ENCODE data around the gene MINPP1. TPM values are rescaled to one million over a fixed set of nuclear protein-coding genes. Genes with fewer than 3 reads are reported as not detected.
"Not testable (repeated sequence)": the region's sequence is repeated elsewhere in the genome, so short reads cannot be mapped to it uniquely, and the experiment has no call there.

The MINPP1 gene, protein sequence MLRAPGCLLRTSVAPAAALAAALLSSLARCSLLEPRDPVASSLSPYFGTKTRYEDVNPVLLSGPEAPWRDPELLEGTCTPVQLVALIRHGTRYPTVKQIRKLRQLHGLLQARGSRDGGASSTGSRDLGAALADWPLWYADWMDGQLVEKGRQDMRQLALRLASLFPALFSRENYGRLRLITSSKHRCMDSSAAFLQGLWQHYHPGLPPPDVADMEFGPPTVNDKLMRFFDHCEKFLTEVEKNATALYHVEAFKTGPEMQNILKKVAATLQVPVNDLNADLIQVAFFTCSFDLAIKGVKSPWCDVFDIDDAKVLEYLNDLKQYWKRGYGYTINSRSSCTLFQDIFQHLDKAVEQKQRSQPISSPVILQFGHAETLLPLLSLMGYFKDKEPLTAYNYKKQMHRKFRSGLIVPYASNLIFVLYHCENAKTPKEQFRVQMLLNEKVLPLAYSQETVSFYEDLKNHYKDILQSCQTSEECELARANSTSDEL
- total RNA-seq = 12.1 TPM
- polyA plus RNA-seq (ENCODE audit: insufficient read depth in 1 of 8, insufficient read length in 8 of 8, low replicate concordance in 1 of 8) = 10 to 100 TPM; 15.0 to 20.6 (median 16.7) TPM
- long read RNA-seq, donor 1, partial matches to known transcripts = 0 of 4 reads
- long read RNA-seq, donor 1, other reads (novel, unspliced or antisense) = 0 of 4 reads
- long read RNA-seq, donor 2 = 0 reads
- long read RNA-seq, donor 3, transcript MINPP1-202 (5 exons, 2,415 nt) = major isoform, 5 of 5 reads
- long read RNA-seq, donor 3, partial matches to known transcripts = 0 of 5 reads
- long read RNA-seq, donor 3, other reads (novel, unspliced or antisense) = 0 of 5 reads
- long read RNA-seq, donor 4, transcript MINPP1-202 (5 exons, 2,415 nt) = major isoform, 5 of 5 reads
- long read RNA-seq, donor 4, partial matches to known transcripts = 0 of 5 reads
- long read RNA-seq, donor 4, other reads (novel, unspliced or antisense) = 0 of 5 reads
- long read RNA-seq, donor 5, transcript MINPP1-202 (5 exons, 2,415 nt) = major isoform, 10 of 10 reads
- long read RNA-seq, donor 5, partial matches to known transcripts = 0 of 10 reads
- long read RNA-seq, donor 5, other reads (novel, unspliced or antisense) = 0 of 10 reads
- long read RNA-seq, donor 6, transcript MINPP1-202 (5 exons, 2,415 nt) = major isoform, 11 of 12 reads
- long read RNA-seq, donor 6, partial matches to known transcripts = 0 of 12 reads
- long read RNA-seq, donor 6, other reads (novel, unspliced or antisense) = 0 of 12 reads
- long read RNA-seq, donor 7, transcript MINPP1-202 (5 exons, 2,415 nt) = major isoform, 5 of 5 reads
- long read RNA-seq, donor 7, partial matches to known transcripts = 0 of 5 reads
- long read RNA-seq, donor 7, other reads (novel, unspliced or antisense) = 0 of 5 reads
- long read RNA-seq, donor 8, transcript MINPP1-202 (5 exons, 2,415 nt) = major isoform, 5 of 5 reads
- long read RNA-seq, donor 8, partial matches to known transcripts = 0 of 5 reads
- long read RNA-seq, donor 8, other reads (novel, unspliced or antisense) = 0 of 5 reads
- long read RNA-seq, donor 9, transcript MINPP1-202 (5 exons, 2,415 nt) = major isoform, 6 of 6 reads
- long read RNA-seq, donor 9, partial matches to known transcripts = 0 of 6 reads
- long read RNA-seq, donor 9, other reads (novel, unspliced or antisense) = 0 of 6 reads
- long read RNA-seq, donor 10, transcript MINPP1-202 (5 exons, 2,415 nt) = major isoform, 6 of 6 reads
- long read RNA-seq, donor 10, partial matches to known transcripts = 0 of 6 reads
- long read RNA-seq, donor 10, other reads (novel, unspliced or antisense) = 0 of 6 reads
- long read RNA-seq, donor 11, transcript MINPP1-202 (5 exons, 2,415 nt) = major isoform, 7 of 7 reads
- long read RNA-seq, donor 11, partial matches to known transcripts = 0 of 7 reads
- long read RNA-seq, donor 11, other reads (novel, unspliced or antisense) = 0 of 7 reads

DNA sequence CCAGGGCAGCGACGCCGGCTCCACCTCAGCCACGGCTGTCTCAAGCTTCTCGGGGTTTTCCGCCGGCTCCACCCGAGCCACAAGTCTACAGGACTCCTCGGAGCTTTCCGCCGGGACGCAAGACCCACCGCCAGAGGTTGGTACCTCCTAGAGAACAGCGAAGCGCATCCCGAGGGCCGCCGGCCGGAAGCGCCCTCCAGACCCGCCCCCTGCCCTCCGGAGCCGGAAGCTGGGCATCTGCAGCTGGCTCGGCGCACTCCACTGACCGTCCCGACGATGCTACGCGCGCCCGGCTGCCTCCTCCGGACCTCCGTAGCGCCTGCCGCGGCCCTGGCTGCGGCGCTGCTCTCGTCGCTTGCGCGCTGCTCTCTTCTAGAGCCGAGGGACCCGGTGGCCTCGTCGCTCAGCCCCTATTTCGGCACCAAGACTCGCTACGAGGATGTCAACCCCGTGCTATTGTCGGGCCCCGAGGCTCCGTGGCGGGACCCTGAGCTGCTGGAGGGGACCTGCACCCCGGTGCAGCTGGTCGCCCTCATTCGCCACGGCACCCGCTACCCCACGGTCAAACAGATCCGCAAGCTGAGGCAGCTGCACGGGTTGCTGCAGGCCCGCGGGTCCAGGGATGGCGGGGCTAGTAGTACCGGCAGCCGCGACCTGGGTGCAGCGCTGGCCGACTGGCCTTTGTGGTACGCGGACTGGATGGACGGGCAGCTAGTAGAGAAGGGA is at the start of gene MINPP1:
Gene MINPP1, plus strand, starts transcription at position 254 of the 726 bp plus-strand sequence. Its CDS starts 23 bp downstream, at position 277.
- Histone ChIP-seq H3K4me3 (ENCODE audit: low read length) (peak within 1 kb of the TSS; percentile 89), H3K36me3 (ENCODE audit: control insufficient read depth, insufficient read depth, low read length) (no peaks in the 10 kb centered on the region), H3K9me3 (replicated peaks; ENCODE audit: control insufficient read depth, low read depth, low read length) (no peaks in the 10 kb centered on the region), H3K27ac (ENCODE audit: low read length) (peak within 1 kb of the TSS; percentile 91), H3K27me3 (ENCODE audit: control insufficient read depth, insufficient read depth, low read length) (no peaks in the 10 kb centered on the region), H3K4me1 (ENCODE audit: control insufficient read depth, insufficient read depth, low read length) (peaks cover 9% of the 10 kb centered on the region)
- peak; percentile 87 for DNase-seq
- WGBS (ENCODE audit: insufficient coverage) = under 1% methylated on average over 71 of the region's 74 CpGs

DNA sequence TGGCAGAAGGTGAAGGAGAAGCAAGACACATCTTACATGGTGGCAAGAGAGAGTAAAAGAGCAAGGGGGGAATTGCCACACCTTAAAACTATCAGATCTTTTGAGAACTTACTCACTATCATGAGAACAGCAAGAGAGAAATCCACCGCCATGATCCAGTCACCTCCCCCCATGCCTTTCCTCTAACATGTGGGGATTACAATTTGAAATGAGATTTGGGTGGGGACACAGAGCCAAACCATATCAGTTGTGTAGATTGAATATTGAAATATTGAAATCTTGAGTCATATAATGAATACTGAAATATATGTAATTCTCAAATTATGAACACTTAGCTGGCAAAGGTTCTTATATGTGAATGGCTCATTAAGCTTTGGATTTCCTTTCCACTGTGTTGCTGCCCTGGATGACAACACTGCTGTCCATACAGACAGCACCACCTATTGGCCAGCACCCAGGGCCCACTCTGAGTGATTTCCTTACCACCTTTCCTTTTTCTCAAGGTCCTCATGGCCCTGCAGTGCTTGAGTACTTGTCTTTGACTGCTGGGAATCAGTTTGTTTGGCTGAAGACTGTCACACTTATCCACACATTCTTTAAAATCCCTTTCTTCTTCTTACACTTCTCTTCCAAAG is 48.0 kb upstream of the MINPP1 start:
- H3K27ac ChIP-seq (ENCODE audit: low read length); H3K9me3 ChIP-seq (replicated peaks; ENCODE audit: control insufficient read depth, low read depth, low read length); H3K27me3 ChIP-seq (ENCODE audit: control insufficient read depth, insufficient read depth, low read length); DNase-seq; H3K4me3 ChIP-seq (ENCODE audit: low read length); H3K4me1 ChIP-seq (ENCODE audit: control insufficient read depth, insufficient read depth, low read length); H3K36me3 ChIP-seq (ENCODE audit: control insufficient read depth, insufficient read depth, low read length): not testable (repeated sequence)
- WGBS (ENCODE audit: insufficient coverage) = no CpG with 5 or more reads among the region's 1 CpG

DNA sequence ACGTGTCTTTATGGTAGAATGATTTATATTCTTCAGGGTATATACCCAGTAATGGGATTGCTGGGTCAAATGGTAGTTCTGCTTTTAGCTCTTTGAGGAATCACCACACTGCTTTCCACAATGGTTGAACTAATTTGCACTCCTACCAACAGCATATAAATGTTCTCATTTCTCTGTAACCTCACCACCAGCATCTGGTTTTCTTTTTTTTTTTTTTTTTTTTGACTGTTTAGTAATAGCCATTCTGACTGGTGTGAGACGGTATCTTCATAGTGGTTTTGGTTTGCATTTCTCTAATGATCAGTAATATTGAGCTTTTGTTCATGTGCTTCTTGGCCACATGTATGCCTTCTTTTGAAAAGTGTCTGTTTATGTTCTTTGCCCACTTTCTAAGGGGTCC is 42.9 kb upstream of the MINPP1 start:
- H3K27me3 ChIP-seq (ENCODE audit: control insufficient read depth, insufficient read depth, low read length); H3K27ac ChIP-seq (ENCODE audit: low read length); H3K9me3 ChIP-seq (replicated peaks; ENCODE audit: control insufficient read depth, low read depth, low read length); H3K4me3 ChIP-seq (ENCODE audit: low read length); DNase-seq; H3K36me3 ChIP-seq (ENCODE audit: control insufficient read depth, insufficient read depth, low read length); H3K4me1 ChIP-seq (ENCODE audit: control insufficient read depth, insufficient read depth, low read length): not testable (repeated sequence)
- no CpG with 5 or more reads among the region's 2 CpGs for WGBS (ENCODE audit: insufficient coverage)

DNA sequence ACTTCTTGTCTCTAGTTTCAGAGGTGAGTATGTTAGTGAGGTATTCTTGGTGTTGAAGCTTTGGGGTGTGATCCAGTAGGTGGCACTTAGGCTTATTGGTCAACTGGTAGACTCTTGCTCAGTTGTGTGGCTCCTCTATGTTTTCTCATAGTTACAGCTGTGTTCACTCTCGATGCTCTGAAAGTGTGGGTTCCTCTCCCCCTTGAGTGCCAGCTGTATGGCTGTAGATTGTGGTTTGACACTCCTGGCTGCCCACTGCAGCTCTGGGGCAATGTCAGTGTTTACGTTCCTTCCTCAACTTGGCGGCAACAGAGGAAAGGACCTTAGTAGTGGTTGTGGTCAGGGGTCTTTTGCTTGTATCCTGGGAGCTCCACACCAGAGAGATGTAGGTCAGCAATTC is 37.8 kb upstream of the MINPP1 start:
- WGBS (ENCODE audit: insufficient coverage) = no CpG with 5 or more reads among the region's 3 CpGs
- H3K27me3 ChIP-seq (ENCODE audit: control insufficient read depth, insufficient read depth, low read length); H3K27ac ChIP-seq (ENCODE audit: low read length); H3K36me3 ChIP-seq (ENCODE audit: control insufficient read depth, insufficient read depth, low read length); H3K4me3 ChIP-seq (ENCODE audit: low read length); DNase-seq; H3K4me1 ChIP-seq (ENCODE audit: control insufficient read depth, insufficient read depth, low read length); H3K9me3 ChIP-seq (replicated peaks; ENCODE audit: control insufficient read depth, low read depth, low read length): not testable (repeated sequence)

DNA sequence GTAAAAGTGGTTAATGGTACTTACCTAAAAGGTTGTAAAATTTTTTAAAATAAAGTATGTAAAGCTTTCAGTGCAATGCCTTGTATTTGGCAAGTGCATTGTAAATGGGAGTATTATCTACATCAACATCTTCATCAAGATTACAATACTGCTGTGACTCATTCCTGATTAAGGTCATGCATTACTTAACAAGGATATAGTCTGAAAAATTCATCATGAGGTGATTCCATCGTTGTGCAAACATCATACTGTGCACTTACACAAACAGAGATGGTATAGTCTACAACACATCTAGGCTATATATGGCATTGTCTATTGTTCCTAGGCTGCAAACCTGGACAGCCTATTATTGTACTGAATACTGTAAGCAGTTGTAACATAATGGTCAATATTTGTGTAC is 16.0 kb upstream of the MINPP1 start:
- not testable (repeated sequence) for H3K27ac ChIP-seq (ENCODE audit: low read length); H3K36me3 ChIP-seq (ENCODE audit: control insufficient read depth, insufficient read depth, low read length); H3K9me3 ChIP-seq (replicated peaks; ENCODE audit: control insufficient read depth, low read depth, low read length); DNase-seq; H3K4me1 ChIP-seq (ENCODE audit: control insufficient read depth, insufficient read depth, low read length); H3K4me3 ChIP-seq (ENCODE audit: low read length); H3K27me3 ChIP-seq (ENCODE audit: control insufficient read depth, insufficient read depth, low read length)
- no CpG with 5 or more reads among the region's 1 CpG for whole genome bisulfite sequencing (ENCODE audit: insufficient coverage)

DNA sequence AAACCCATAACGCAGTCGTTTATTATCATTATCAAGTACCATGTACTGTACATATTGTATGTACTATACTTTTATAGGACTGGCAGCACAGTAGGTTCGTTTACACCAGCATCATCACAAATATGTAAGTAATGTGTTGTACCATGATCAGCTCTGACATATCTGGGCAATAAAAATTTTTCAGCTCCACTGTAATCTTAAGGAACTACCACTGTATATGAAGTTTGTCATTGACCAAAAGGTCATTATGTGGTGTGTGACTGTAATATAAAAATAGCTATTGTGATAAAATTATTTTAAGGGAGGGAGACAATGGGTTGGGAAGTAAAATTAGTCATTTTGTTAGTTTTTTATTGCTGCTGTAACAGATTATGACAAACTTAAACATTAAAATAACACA is 14.4 kb upstream of the MINPP1 start:
- not testable (repeated sequence) for H3K27ac ChIP-seq (ENCODE audit: low read length); H3K9me3 ChIP-seq (replicated peaks; ENCODE audit: control insufficient read depth, low read depth, low read length); H3K4me3 ChIP-seq (ENCODE audit: low read length); H3K36me3 ChIP-seq (ENCODE audit: control insufficient read depth, insufficient read depth, low read length); H3K4me1 ChIP-seq (ENCODE audit: control insufficient read depth, insufficient read depth, low read length); DNase-seq; H3K27me3 ChIP-seq (ENCODE audit: control insufficient read depth, insufficient read depth, low read length)
- no CpG with 5 or more reads among the region's 3 CpGs for WGBS (ENCODE audit: insufficient coverage)

DNA sequence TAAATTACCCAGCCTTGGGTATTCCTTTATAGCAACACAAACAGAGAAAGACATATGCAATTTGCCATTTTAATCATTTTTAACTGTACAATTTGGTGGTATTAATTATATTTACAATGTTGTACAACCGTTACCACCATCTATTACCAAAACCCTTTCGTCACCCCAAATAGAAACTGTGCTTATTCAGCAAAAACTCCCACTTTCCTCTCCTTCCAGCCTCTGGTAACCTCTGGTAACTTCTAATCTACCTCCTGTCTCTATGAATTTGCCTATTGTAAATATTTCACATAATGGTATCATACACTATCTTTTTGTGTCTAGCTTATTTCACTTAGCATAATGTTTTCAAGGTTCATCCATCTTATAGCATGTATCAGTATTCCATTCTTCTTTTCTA is 12.2 kb upstream of the MINPP1 start:
- no CpG with 5 or more reads among the region's 2 CpGs for WGBS (ENCODE audit: insufficient coverage)
- H3K4me3 ChIP-seq (ENCODE audit: low read length); H3K27me3 ChIP-seq (ENCODE audit: control insufficient read depth, insufficient read depth, low read length); DNase-seq; H3K4me1 ChIP-seq (ENCODE audit: control insufficient read depth, insufficient read depth, low read length); H3K27ac ChIP-seq (ENCODE audit: low read length); H3K36me3 ChIP-seq (ENCODE audit: control insufficient read depth, insufficient read depth, low read length); H3K9me3 ChIP-seq (replicated peaks; ENCODE audit: control insufficient read depth, low read depth, low read length): not testable (repeated sequence)

DNA sequence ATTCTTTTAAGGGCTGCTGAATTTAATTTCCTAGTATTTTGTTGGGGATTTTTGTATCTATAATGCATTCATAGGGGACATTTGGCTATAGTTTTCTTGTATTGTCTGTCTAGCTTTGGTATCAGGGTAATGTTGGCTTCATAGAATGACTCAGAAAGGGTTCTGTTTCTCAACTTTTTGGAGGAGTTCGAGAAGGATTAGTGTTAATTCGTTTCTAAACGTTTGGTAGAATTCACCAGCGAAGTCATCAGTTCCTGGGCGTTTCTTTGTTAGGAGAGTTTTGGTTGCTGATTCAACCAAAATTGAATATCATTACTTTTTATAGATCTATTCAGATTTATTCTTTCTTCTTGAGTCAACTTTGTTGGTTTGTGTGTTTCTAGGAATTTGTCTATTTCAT is 9.2 kb upstream of the MINPP1 start:
- not testable (repeated sequence) for H3K9me3 ChIP-seq (replicated peaks; ENCODE audit: control insufficient read depth, low read depth, low read length); DNase-seq; H3K4me3 ChIP-seq (ENCODE audit: low read length); H3K27me3 ChIP-seq (ENCODE audit: control insufficient read depth, insufficient read depth, low read length); H3K36me3 ChIP-seq (ENCODE audit: control insufficient read depth, insufficient read depth, low read length); H3K4me1 ChIP-seq (ENCODE audit: control insufficient read depth, insufficient read depth, low read length); H3K27ac ChIP-seq (ENCODE audit: low read length)
- WGBS (ENCODE audit: insufficient coverage) = no CpG with 5 or more reads among the region's 5 CpGs
